GM10248 (cell line): ENCODE results near the gene BMPR1B.

Source experiments
- CTCF ChIA-PET: fragments of 300-600 bp; sonication (Branson Sonifier 250); formaldehyde crosslinking; extraction: SDS; loops from one replicate; lab custom pipeline; 2021; ENCODE audit warnings: antibody characterized with exemption; lab: Yijun Ruan, JAX
- POLR2A ChIA-PET: fragments of 350-650 bp; sonication (Branson Sonifier 250); formaldehyde crosslinking; extraction: SDS; loops from one replicate; lab custom pipeline; 2020; ENCODE audit warnings: antibody characterized with exemption; lab: Yijun Ruan, JAX
- DNase-seq: peaks from one replicate; pipeline ENCODE4 v3.0.0; 2012; ENCODE audit errors: extremely low spot score
- CTCF ChIP-seq: IDR thresholded peaks from 2 replicates; pipeline ENCODE4 v1.5.1; 2012; ENCODE audit warnings: mild to moderate bottlenecking, low read depth; ENCODE audit errors: extremely low read depth, missing control alignments, control extremely low read depth

The BMPR1B gene

GRCh38 chr4:94918543-94918942 lies 160.8 kb downstream of the BMPR1B start:
- POLR2A ChIA-PET = no interaction called here
- DNase-seq = no peak
- CTCF ChIA-PET = no interaction called here
- TF ChIP-seq CTCF = no peak

- ChIA-PET POLR2A (no interaction called here), CTCF (interaction anchor here (0.9 to 1.2 kb wide), 2 partner anchors 8 to 18 kb away, joined by 3 read pairs; no protein-coding TSS in a partner anchor)
- TF ChIP-seq CTCF = no peak
- DNase-seq = no peak
Observed at GRCh38 chr4:94920369-94920768, 162.6 kb downstream of the BMPR1B start.

GRCh38 chr4:94924566-94924965 lies 166.8 kb downstream of the BMPR1B start:
- no peak for DNase-seq
- ChIA-PET CTCF (no interaction called here), POLR2A (no interaction called here)
- TF ChIP-seq CTCF = no peak

DNA sequence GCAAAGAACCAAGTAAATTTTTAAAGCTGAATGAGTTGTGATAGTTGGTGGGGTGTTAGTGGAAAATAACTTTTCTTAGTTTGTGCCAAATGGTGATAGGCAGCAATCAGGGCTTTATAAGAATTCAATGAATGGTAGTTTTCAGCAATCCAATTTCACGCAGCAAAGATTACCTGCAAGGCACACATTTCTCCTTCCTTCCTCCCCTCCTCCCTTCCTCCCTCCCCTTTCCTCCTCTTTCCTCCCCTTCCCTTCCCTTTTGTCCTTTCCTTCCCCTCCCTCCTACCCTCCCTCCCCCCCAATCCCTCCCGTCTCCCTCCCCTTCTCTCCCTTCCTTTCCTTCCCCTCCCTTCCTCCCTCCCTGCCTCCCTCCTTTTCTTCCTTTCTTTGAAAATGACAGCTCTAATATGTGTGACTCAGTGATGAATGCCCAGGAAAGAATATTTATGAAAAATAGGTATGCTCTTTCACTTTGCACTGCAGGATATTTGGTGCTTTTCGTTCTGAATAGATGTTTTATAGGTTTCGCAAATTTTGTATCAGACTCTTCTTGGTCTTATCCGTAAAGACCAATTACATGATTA lies 168.1 kb downstream of the BMPR1B start:
- TF ChIP-seq CTCF = no peak
- ChIA-PET POLR2A (no interaction called here), CTCF (no interaction called here)
- no peak for DNase-seq

DNA sequence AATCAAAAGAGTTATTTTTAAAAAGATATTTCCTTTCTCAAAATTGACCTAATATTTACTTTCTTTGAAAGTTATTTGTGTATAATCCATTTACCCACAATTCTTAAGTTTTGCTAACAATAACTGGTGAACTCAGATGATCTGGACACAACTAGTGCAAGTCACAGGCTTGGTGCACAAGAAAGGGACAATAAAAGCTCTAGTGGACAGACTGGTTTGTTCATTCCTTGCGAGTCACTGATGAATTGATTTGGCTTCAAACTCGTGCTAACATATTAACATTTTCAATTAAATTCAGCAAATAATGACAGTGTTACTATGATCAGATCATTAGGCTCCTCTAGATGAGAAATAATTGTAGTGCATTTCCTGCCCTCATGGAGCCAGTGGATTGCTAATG lies 169.2 kb downstream of the BMPR1B start:
- CTCF ChIA-PET = no interaction called here
- POLR2A ChIA-PET = no interaction called here
- no peak for TF ChIP-seq CTCF
- no peak for DNase-seq

DNA sequence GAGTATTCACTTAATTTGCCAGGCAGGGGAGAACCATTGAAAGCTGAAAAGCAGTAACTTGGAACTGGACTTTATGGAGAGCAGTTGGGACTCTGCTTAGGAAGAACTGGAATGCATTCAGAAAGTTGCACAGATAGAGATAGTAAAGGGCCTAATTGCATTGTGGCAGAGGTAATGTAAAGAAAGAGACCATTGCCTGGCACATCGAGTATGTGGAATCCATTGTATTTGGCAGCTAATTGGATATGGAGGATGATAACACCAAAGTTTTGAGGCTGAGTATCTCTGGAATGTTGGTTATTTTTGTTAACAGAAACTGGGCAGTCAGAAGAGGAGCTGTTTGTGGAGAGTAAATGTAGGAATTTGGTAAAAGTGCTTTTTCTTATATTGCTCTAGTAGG lies 169.9 kb downstream of the BMPR1B start:
- DNase-seq = no peak
- POLR2A ChIA-PET = no interaction called here
- CTCF ChIA-PET = interaction anchor here (1.3 kb wide), 1 partner anchor 15 kb away, joined by 4 read pairs; no protein-coding TSS in a partner anchor
- TF ChIP-seq CTCF = no peak
